Ramos (cell line): ENCODE data around the gene PNCK.
"Not testable (repeated sequence)": the region's sequence is repeated elsewhere in the genome, so short reads cannot be mapped to it uniquely, and the experiment has no call there.

ENCODE experiments used
- in situ Hi-C: fragments of 300-500 bp; cut with MboI; formaldehyde crosslinking; loops from one replicate; pipeline ENCODE4 v1.14.3; 2022; ENCODE audit warnings: low sequenced_read_pairs; ENCODE audit not compliant: unreplicated experiment

PNCK gene

GRCh38 chrX:153673428-153674218, at the start of gene PNCK:
PNCK (minus strand) TSS chrX:153673813; CDS start chrX:153673076, 737 bp downstream.
- in situ Hi-C loops: loop anchor here (5.0 kb wide), 1 partner anchor 131 kb away; no protein-coding TSS in a partner anchor

GRCh38 chrX:153722704-153723350, 49.2 kb upstream of the PNCK start:
- in situ Hi-C loops: no loop called here

GRCh38 chrX:153719701-153720100, 46.1 kb upstream of the PNCK start:
- in situ Hi-C loops: no loop called here

- in situ Hi-C loops: no loop called here
Observed at GRCh38 chrX:153719238-153719637, 45.6 kb upstream of the PNCK start.

DNA sequence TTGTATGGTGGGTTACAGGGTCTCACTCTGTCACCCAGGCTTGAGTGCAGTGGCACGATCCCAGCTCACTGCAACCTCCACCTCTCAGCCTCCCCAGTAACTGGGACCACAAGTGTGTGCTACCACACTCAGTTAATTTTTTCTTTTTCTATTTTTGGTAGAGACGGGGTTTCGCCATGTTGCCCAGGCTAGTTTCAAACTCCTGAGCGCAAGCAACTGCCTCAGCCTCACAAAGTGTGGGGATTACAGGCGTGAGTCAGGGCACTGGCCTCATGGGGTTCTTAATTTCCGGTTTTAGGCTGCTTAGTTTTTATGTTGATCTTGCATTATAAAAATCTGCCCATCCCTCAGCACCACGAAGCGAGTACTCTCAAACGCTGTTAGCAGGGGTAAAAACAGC, 43.8 kb upstream of the PNCK start:
- in situ Hi-C loops: no loop called here

DNA sequence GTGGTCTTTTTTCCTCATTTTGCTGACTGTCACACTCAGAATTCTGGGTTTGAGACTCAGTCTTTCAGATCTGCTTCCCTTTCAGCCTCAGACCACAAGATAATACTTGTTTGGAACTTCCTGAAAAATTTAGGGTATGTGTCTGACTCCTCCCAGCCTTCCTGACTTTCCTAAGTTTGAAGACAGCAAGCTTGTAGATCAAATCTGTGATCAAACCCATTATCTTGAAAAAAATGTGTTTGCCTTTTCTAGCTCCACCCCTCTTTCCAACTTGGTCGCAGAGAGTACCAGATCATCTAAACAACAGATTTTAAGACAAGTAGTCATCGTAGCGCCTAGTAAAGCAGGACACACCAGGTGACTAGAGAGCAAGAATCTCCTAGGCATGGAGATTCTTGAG, 40.6 kb upstream of the PNCK start:
- in situ Hi-C loops: no loop called here

DNA sequence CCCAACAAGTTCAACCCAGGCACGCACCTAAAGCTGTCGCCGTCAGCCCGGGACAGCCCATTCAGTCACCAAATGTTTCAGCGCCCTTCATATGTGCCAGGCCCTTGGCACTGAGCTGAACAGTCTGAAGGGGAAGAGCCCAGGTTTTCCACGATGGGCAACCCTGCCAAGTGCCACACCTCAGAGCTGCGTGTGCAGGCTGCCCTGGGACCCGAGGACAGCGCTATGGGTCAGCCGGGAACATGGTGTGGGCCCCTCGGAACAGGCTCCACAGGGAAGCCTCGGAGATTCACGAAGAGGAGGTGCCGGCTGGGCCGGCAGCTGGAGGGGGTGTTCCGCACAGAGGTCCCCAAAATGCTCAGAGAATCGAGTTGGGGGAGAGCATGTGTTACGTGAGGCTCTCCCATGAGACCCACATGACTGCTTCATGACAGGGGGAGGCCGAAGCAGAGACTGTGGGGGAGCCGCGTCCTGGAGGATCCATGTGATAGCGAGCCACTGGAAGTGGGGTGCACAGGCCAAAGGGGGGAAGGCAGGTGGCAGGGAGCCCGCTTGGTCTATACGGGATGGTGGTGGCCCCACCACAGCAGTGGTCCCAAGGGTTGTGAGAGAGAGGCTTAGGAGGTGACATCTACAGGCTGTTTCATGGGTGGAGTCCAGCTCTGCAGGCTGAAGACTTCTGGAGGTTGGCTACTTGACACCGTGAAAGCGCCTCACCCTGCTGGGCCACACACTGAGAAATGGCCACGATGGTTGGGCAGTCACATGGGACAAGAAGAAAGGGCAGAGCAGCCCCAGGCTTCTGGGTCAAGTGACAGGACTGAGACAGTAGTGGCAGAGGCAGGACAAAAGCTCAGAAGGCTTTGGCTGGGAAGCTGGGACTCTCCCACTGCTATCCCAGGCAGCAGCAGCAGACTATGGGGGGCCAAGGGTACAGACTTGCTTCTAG, 36.4 kb upstream of the PNCK start:
- in situ Hi-C loops: no loop called here

GRCh38 chrX:153708415-153708814, 34.8 kb upstream of the PNCK start:
- in situ Hi-C loops: no loop called here

- in situ Hi-C loops: no loop called here
Observed at GRCh38 chrX:153707406-153707805, 33.8 kb upstream of the PNCK start.

DNA sequence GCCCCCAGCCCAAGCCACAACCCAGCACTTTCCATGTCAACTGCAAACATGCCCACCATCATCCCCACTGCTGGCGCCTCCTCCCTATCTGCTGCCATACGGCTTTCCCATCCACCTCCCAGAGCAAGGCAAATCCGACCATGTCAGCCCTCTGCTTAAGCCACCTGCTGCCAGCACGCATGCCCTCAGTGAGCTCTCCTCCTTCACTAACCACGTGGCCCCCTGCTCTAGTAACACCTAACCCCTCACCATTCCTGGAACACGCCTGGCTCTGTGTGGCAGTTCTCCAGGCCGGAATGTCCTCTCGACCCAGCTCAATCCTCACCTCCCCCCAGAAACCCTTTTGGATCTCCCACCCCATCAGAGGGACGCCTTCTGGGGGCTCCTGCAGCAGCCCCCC, 33.2 kb upstream of the PNCK start:
- in situ Hi-C loops: no loop called here

DNA sequence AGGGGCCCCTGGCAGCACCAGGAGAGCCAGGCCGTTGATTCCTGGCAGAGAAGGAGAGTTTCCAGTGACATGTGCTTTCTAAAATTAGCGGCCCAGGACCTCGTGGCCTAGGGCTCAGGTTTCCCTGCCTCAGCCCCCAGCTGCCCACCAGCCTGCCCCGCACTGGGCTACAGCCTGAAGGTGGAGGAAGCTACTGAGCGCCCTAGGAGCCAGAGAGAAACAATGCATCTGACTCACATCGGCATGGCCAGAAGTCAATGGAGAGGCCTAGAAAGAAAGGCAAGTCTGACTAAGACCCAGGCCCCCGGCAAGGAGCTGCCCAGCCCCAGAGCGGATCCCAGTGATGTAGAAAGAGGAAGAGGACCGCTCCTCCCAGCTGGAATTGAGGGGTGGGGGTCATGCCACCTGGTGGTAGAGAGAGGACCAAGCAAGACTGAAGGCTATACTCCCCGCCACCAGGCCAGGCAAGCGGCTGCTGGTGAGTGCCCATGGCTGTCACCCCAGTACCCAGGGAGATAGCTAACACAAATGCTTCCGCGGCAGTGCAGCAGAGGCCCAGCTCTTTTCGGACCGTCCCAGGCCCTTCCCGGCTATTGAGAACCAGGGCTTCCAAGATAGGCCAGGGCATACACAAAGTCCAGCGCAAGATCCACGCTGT, 31.9 kb upstream of the PNCK start:
- in situ Hi-C loops: not testable (repeated sequence)

DNA sequence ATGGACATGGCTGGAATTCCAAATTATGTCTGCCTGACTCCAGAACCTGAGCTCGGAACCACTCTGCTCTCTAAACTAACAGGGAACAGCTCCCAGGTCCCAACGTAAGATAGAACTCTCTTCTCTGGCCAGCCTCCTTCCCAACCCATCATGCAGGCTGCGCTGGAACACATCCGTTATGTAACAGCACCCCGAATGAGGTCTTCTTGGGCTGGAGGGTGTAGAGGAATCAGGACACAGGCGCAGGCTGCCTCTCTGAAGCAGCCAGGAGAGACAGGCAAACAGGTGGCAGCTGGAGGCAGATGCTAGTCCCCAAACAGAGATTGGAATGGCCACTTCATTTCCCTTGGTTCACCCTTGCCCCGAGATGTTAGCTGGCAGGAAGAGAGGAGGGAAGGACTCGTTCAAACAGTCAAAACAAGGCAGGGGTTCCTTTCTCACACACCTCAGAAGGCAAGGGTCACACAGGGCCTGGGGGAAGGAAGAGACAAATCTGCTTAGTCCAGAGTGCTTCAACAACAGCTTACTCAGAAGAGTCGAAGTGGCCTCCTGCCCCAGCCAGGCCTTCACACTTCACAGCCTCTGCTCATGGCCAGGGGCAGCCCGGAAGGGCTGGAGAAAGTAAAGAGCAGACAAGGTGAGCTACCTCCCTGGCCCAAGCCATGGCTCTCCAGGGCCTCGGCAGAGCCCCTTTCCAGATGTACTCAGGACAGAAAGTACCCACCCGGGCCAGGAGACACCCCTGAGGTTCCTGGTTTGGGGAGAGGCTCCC, 31.2 kb upstream of the PNCK start:
- in situ Hi-C loops: not testable (repeated sequence)

- in situ Hi-C loops: no loop called here
Observed at GRCh38 chrX:153704021-153704526, 30.5 kb upstream of the PNCK start.

DNA sequence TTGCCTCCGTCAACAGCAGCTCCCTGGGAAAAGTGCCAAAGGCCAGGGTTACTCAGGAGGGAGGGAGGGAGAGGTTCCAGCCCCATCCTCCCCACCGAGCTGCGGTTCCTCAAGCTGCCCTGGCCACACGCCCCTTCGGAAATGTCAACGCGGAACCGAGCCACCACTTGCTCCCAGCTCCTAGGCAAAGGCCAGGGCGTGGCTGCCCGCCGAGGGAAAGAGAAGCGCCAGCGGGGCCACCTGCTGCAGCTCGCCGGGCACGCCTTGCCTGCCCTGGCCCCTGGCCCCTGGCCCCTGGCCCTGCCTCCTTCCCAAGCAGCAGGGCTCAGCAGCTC, 29.4 kb upstream of the PNCK start:
- in situ Hi-C loops: no loop called here

DNA sequence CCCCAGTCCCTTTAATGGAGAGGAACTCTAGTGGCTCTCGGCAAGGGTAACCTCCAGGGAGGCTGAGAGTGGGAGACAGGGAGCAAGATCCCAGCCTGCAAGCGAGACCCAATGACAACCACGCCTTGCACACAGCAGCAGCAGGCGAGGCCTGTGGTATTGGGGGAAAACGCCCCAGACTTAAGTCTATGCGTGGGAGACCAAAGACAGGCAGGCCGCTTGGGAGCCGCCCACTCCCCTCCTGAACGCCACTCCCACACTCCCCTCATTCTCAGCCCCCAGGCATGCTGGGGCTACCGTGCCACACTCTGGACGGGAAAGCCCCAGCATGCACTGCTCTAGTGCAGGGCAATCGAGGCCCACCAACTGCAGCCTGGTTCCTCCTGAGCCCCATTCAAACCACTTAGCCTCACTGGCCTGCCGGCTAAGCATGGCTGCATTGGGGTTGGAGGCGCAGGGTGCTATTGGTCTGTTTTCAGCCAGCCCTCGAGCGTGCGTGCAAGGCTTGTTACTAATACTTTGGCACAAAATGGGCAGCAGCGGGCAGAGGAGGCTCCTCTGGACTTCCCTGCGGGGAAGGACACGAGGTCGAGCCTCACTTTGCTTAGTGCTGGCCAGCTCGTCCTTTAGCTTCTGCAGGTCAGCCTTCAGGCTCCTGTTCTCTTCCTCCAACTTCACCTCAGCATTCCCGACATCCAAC, 28.9 kb upstream of the PNCK start:
- in situ Hi-C loops: no loop called here

GRCh38 chrX:153701706-153702105, 28.1 kb upstream of the PNCK start:
- in situ Hi-C loops: no loop called here

GRCh38 chrX:153700967-153701366, 27.4 kb upstream of the PNCK start:
- in situ Hi-C loops: no loop called here

GRCh38 chrX:153700376-153700945, 26.8 kb upstream of the PNCK start:
- in situ Hi-C loops: no loop called here
